SKM-1 (cell line): ENCODE data around the gene PYY.
"Not testable (repeated sequence)": the region's sequence is repeated elsewhere in the genome, so short reads cannot be mapped to it uniquely, and the experiment has no call there.

ENCODE experiments used
- DNase-seq: peaks from one replicate; lab custom pipeline; 2025; ENCODE audit not compliant: unreplicated experiment; lab: John Stamatoyannopoulos, UW

PYY gene

GRCh38 chr17:43946781-43947180, 7.0 kb downstream of the PYY start:
- DNase-seq = no peak

GRCh38 chr17:43945074-43945829, 8.5 kb downstream of the PYY start:
- no peak for DNase-seq

GRCh38 chr17:43942051-43942685, 11.6 kb downstream of the PYY start, which contains the start of gene PPY:
PPY (minus strand) TSS chr17:43942476; CDS start chr17:43941654, 822 bp downstream.
- no peak for DNase-seq

- DNase-seq = no peak
Measured at GRCh38 chr17:43940630-43941029, 13.1 kb downstream of the PYY start.

GRCh38 chr17:43939886-43940285, 13.9 kb downstream of the PYY start:
- no peak for DNase-seq

- DNase-seq = not testable (repeated sequence)
Measured at GRCh38 chr17:43939452-43939851, 14.3 kb downstream of the PYY start.

- DNase-seq = no peak
Measured at GRCh38 chr17:43938838-43939182, 14.9 kb downstream of the PYY start.

- no peak for DNase-seq
Measured at GRCh38 chr17:43936434-43936833, 17.3 kb downstream of the PYY start.

GRCh38 chr17:43935926-43936261, 17.8 kb downstream of the PYY start:
- DNase-seq = no peak

GRCh38 chr17:43935204-43935925, 18.4 kb downstream of the PYY start:
- DNase-seq = no peak

GRCh38 chr17:43932923-43933322, 20.8 kb downstream of the PYY start:
- no peak for DNase-seq

GRCh38 chr17:43932357-43932756, 21.4 kb downstream of the PYY start:
- DNase-seq = no peak

- DNase-seq = no peak
Measured at GRCh38 chr17:43931062-43931571, 22.6 kb downstream of the PYY start.

GRCh38 chr17:43928609-43929008, 25.1 kb downstream of the PYY start:
- no peak for DNase-seq

- not testable (repeated sequence) for DNase-seq
Measured at GRCh38 chr17:43927929-43928328, 25.8 kb downstream of the PYY start.

GRCh38 chr17:43927060-43927864, 26.5 kb downstream of the PYY start:
- DNase-seq = no peak

- DNase-seq = no peak
Measured at GRCh38 chr17:43924558-43924957, 29.2 kb downstream of the PYY start.

- DNase-seq = no peak
Measured at GRCh38 chr17:43920500-43921095, 33.1 kb downstream of the PYY start.

- no peak for DNase-seq
Measured at GRCh38 chr17:43918026-43918389, 35.7 kb downstream of the PYY start.

- DNase-seq = no peak
Measured at GRCh38 chr17:43917348-43918025, 36.3 kb downstream of the PYY start.
